ENCODE data around the gene OGFOD2.
"Not testable (repeated sequence)": the region's sequence is repeated elsewhere in the genome, so short reads cannot be mapped to it uniquely, and the experiment has no call there.

OGFOD2 gene

DNA sequence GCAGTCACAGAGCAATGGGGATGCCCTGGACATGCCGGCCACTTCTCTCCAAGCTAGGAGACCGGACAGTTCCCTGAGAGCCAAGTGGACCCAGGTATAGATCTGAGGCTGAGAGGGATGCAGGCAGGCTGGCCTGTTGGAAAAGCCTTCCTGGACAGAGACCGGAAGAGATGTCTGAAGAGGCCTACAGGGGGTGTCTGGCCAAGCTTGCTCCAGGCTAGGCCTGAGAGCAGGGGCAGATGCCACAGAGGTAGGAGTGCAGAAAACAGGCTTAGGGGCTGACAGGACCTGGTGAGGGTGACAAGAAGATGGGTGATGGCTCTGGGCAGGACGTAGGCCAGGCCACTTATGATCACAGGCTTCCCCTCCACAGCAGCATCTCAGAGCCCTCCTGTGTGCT, 35.6 kb downstream of the OGFOD2 start:
- Histone ChIP-seq H3K27ac (ENCODE audit: low read depth, low read length, poor library complexity, severe bottlenecking) (no peak overlapping the region), H3K9me2 (ENCODE audit: low read depth, low read length) (no peaks in the 10 kb centered on the region), H3K9ac (ENCODE audit: low read length) (no peak overlapping the region), H2AFZ (ENCODE audit: low read length) (no peak overlapping the region), H3K4me2 (ENCODE audit: low read length) (no peak overlapping the region), H3K36me3 (ENCODE audit: insufficient read depth, low read length) (peaks cover 86% of the 10 kb centered on the region), H3K27me3 (ENCODE audit: insufficient read depth, low read length) (no peaks in the 10 kb centered on the region), H3K9me3 (ENCODE audit: low read length) (no peaks in the 10 kb centered on the region), H3K79me2 (ENCODE audit: insufficient read depth, low read length) (no peaks in the 10 kb centered on the region; the same call in 1 of the 2 replicates), H3K4me1 (ENCODE audit: insufficient read depth, low read length, severe bottlenecking) (no peaks in the 10 kb centered on the region), H3F3A (ENCODE audit: insufficient read depth, low read length) (no peaks in the 10 kb centered on the region), H3K4me3 (ENCODE audit: low read depth, low read length, poor library complexity, severe bottlenecking) (no peak overlapping the region), H4K20me1 (ENCODE audit: insufficient read depth, low read length) (no peaks in the 10 kb centered on the region)
- TF ChIP-seq EZH2 (IDR thresholded peaks at IDR 0.05; ENCODE audit: borderline replicate concordance, low read length) (no peak), CTCF (IDR thresholded peaks at IDR 0.05; ENCODE audit: low read length) (no peak)

DNA sequence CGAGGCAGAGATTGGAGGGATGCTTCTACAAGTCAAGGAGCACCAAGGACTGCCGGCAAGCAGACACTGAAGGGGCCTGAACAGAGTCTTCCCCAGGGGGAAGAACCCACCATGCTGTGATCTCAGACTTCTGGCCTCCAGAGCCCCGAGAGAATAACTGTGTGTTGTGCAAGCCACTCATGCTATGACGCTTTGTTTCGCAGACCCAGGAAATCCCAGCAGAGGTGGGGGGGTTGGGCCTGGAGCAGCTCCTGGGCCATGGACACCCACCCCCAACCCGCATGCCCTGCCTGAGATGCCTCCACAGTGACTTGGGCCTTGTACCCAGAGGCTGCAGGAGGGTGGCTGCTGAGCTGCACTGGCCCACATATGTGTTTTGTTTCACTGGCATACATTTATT, 36.7 kb downstream of the OGFOD2 start:
- H3K27ac ChIP-seq (ENCODE audit: low read depth, low read length, poor library complexity, severe bottlenecking): no peak overlapping the region
- peaks cover 89% of the 10 kb centered on the region for H3K36me3 ChIP-seq (ENCODE audit: insufficient read depth, low read length)
- H4K20me1 ChIP-seq (ENCODE audit: insufficient read depth, low read length): no peaks in the 10 kb centered on the region
- H3K9ac ChIP-seq (ENCODE audit: low read length): no peak overlapping the region
- H3K4me1 ChIP-seq (ENCODE audit: insufficient read depth, low read length, severe bottlenecking): no peaks in the 10 kb centered on the region
- TF ChIP-seq EZH2 (IDR thresholded peaks at IDR 0.05; ENCODE audit: borderline replicate concordance, low read length) (no peak), CTCF (IDR thresholded peaks at IDR 0.05; ENCODE audit: low read length) (no peak)
- no peaks in the 10 kb centered on the region; the same call in 1 of the 2 replicates for H3K79me2 ChIP-seq (ENCODE audit: insufficient read depth, low read length)
- H3F3A ChIP-seq (ENCODE audit: insufficient read depth, low read length): no peaks in the 10 kb centered on the region
- no peaks in the 10 kb centered on the region for H3K9me2 ChIP-seq (ENCODE audit: low read depth, low read length)
- no peak overlapping the region for H2AFZ ChIP-seq (ENCODE audit: low read length)
- H3K4me3 ChIP-seq (ENCODE audit: low read depth, low read length, poor library complexity, severe bottlenecking): no peak overlapping the region
- H3K9me3 ChIP-seq (ENCODE audit: low read length): no peaks in the 10 kb centered on the region
- no peaks in the 10 kb centered on the region for H3K27me3 ChIP-seq (ENCODE audit: insufficient read depth, low read length)
- H3K4me2 ChIP-seq (ENCODE audit: low read length): no peak overlapping the region

DNA sequence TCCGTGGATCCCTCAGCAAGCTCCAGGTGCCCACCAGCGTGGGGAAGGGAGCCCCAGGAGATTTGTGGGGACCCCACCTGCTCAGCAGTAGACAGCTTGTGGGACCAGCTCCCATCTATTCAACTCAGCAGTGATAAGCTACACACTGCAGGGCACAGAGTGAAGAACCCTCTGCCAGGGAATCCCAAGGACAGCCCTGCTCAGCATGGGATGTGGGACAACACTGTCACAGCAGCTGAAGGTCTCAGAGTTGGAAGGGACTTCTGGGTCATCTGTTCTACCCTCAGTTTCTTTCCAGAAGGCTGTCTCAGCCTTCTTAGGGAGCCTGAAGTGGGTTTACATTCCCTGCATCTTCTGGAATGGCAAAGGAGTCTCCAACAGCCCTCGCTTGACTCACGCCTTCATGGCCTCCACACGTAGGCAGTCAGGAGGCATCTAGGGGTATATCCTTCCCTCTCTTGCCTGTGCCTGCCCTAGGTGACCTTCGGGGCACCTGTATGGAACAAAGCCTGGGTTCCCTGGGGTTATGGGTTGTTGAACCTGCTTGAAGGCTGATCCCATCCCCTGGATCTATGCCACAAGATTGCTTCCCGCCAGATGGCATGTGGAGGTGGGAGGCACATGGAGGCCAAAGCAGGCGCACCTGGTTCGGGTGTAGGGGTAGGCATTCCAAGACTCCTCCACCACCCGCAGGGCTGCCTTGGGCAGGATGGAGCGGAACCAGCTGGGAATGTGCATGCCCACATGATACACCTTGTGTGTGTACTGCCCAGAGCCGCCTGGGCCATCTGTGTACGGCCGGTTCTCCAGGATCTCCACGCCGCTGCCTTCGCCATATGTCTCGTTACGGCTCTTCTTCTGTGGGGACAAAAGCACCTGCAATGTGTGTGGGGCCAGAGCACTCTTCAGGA, 38.4 kb downstream of the OGFOD2 start:
- Histone ChIP-seq H3K4me1 (ENCODE audit: insufficient read depth, low read length, severe bottlenecking) (no peaks in the 10 kb centered on the region), H3K4me3 (ENCODE audit: low read depth, low read length, poor library complexity, severe bottlenecking) (no peak overlapping the region), H3K9ac (ENCODE audit: low read length) (no peak overlapping the region), H3K36me3 (ENCODE audit: insufficient read depth, low read length) (peaks cover 78% of the 10 kb centered on the region), H3K27me3 (ENCODE audit: insufficient read depth, low read length) (no peaks in the 10 kb centered on the region), H3K9me2 (ENCODE audit: low read depth, low read length) (no peaks in the 10 kb centered on the region), H2AFZ (ENCODE audit: low read length) (no peak overlapping the region), H3K79me2 (ENCODE audit: insufficient read depth, low read length) (no peaks in the 10 kb centered on the region; the same call in 1 of the 2 replicates), H4K20me1 (ENCODE audit: insufficient read depth, low read length) (no peaks in the 10 kb centered on the region), H3K9me3 (ENCODE audit: low read length) (no peaks in the 10 kb centered on the region), H3K4me2 (ENCODE audit: low read length) (no peak overlapping the region), H3K27ac (ENCODE audit: low read depth, low read length, poor library complexity, severe bottlenecking) (no peak overlapping the region), H3F3A (ENCODE audit: insufficient read depth, low read length) (no peaks in the 10 kb centered on the region)
- TF ChIP-seq EZH2 (IDR thresholded peaks at IDR 0.05; ENCODE audit: borderline replicate concordance, low read length) (no peak), CTCF (IDR thresholded peaks at IDR 0.05; ENCODE audit: low read length) (no peak)

DNA sequence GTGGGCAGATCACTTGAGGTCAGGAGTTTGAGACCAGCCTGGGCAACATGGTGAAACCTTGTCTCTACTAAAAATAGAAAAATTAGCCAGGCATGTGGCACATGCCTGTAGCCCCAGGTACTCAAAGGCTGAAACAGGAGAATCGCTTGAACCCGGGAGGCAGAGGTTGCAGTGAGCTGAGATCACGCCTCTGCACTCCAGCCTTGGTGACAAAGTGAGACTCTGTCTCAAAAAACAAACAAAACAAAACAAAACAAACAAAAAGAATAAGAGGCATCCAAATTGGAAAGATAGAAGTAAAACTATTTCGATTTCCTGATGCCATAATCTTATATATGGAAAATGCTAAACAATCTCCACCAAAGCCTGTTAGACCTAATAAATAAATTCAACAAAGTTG, 39.4 kb downstream of the OGFOD2 start:
- not testable (repeated sequence) for H3K4me2 ChIP-seq (ENCODE audit: low read length); H3F3A ChIP-seq (ENCODE audit: insufficient read depth, low read length); H3K9me3 ChIP-seq (ENCODE audit: low read length); H3K9me2 ChIP-seq (ENCODE audit: low read depth, low read length); H3K4me3 ChIP-seq (ENCODE audit: low read depth, low read length, poor library complexity, severe bottlenecking); H3K79me2 ChIP-seq (ENCODE audit: insufficient read depth, low read length); H3K27ac ChIP-seq (ENCODE audit: low read depth, low read length, poor library complexity, severe bottlenecking); H3K27me3 ChIP-seq (ENCODE audit: insufficient read depth, low read length); H4K20me1 ChIP-seq (ENCODE audit: insufficient read depth, low read length); H3K9ac ChIP-seq (ENCODE audit: low read length); H2AFZ ChIP-seq (ENCODE audit: low read length); H3K4me1 ChIP-seq (ENCODE audit: insufficient read depth, low read length, severe bottlenecking)
- peaks cover 70% of the 10 kb centered on the region for H3K36me3 ChIP-seq (ENCODE audit: insufficient read depth, low read length)
